Upper lobe of right lung (tissue), 1 donor: Measurements from ENCODE around the gene MYH10. TPM values are rescaled to one million over a fixed set of nuclear protein-coding genes. Genes with fewer than 3 reads are reported as not detected.

Experiments used
- ATAC-seq: fragments of 200-7000 bp; cut with Tn5 transposase; one replicate; pipeline ENCODE4 v1.9.1; 2020; ENCODE audit warnings: mild to moderate bottlenecking, moderate library complexity
- DNase-seq: peaks from one replicate; pipeline ENCODE4 v3.0.0-alpha.2; 2020
- H3K27ac ChIP-seq: fragments of 200-600 bp; one replicate; pipeline ENCODE4 v1.8.0; 2022
- H3K27me3 ChIP-seq: fragments of 200-600 bp; one replicate; pipeline ENCODE4 v1.8.0; 2022; ENCODE audit warnings: mild to moderate bottlenecking
- H3K36me3 ChIP-seq: fragments of 200-600 bp; one replicate; pipeline ENCODE4 v1.8.0; 2022
- H3K4me1 ChIP-seq: fragments of 200-600 bp; one replicate; pipeline ENCODE4 v1.8.0; 2022
- H3K4me3 ChIP-seq: fragments of 200-600 bp; one replicate; pipeline ENCODE4 v1.8.0; 2022; ENCODE audit warnings: mild to moderate bottlenecking
- H3K9me3 ChIP-seq: fragments of 200-600 bp; one replicate; pipeline ENCODE4 v1.8.0; 2022
- intact Hi-C: fragments of 100-400 bp; cut with DNase I; formaldehyde crosslinking; loops from one replicate; pipeline ENCODE4 v1.11.0; 2022
- total RNA-seq: library from RNA; stranded (reverse); fragmentation: NEBNext Ultra II Directional; extraction: Animal tissue kit (Norgen Biotek cat#: 25700); gene quantifications from one replicate; pipeline ENCODE4 v1.2.1, GENCODE V29; 2021
- TF ChIP-seq, protein P1 (sequence below): fragments of 200-600 bp; IDR thresholded peaks from one replicate; pipeline ENCODE4 v1.8.0; 2022; ENCODE audit warnings: antibody characterized with exemption
- donor health status: DM: no; HTN: yes; CAD: no; lungs with severe emphysema.

MYH10 gene
- total RNA-seq, 1 donor from 2014 or later, result 205 TPM

DNA sequence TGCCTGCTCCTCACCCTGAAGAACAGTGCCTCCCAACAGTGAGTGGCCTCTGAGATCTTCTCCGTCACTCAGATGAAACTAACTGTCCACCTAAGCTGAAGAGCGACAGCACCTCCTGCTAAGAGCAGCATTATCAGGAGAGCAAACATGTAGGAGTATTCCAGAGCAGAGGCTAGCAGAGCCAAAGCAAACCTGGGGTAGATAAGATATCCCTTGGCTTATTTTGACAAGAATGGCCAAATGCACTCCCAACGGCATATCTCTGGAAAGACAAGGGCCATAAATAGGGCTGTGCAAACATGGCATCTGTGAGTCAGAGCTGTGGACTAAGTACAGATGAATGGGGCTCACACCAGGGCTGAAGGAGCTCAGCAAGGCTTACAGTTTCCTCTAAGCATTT lies 98.5 kb downstream of the MYH10 start:
- Histone ChIP-seq H3K4me3 (no peak overlapping the region), H3K9me3 (no peaks in the 10 kb centered on the region), H3K36me3 (peaks cover 32% of the 10 kb centered on the region), H3K27me3 (no peaks in the 10 kb centered on the region), H3K27ac (no peak overlapping the region), H3K4me1 (no peaks in the 10 kb centered on the region)
- TF ChIP-seq, protein P1, sequence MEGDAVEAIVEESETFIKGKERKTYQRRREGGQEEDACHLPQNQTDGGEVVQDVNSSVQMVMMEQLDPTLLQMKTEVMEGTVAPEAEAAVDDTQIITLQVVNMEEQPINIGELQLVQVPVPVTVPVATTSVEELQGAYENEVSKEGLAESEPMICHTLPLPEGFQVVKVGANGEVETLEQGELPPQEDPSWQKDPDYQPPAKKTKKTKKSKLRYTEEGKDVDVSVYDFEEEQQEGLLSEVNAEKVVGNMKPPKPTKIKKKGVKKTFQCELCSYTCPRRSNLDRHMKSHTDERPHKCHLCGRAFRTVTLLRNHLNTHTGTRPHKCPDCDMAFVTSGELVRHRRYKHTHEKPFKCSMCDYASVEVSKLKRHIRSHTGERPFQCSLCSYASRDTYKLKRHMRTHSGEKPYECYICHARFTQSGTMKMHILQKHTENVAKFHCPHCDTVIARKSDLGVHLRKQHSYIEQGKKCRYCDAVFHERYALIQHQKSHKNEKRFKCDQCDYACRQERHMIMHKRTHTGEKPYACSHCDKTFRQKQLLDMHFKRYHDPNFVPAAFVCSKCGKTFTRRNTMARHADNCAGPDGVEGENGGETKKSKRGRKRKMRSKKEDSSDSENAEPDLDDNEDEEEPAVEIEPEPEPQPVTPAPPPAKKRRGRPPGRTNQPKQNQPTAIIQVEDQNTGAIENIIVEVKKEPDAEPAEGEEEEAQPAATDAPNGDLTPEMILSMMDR, result no peak
- intact Hi-C loops, result no loop called here
- DNase-seq (no peak), ATAC-seq (peak; percentile 77)

GRCh38 chr17:8522577-8522976 lies 107.9 kb downstream of the MYH10 start:
- Histone ChIP-seq H3K4me3 (no peak overlapping the region), H3K27me3 (no peaks in the 10 kb centered on the region), H3K36me3 (peaks cover 25% of the 10 kb centered on the region), H3K4me1 (no peaks in the 10 kb centered on the region), H3K9me3 (no peaks in the 10 kb centered on the region), H3K27ac (no peak overlapping the region)
- no peak for DNase-seq
- ATAC-seq, result no peak
- intact Hi-C loops, result no loop called here
- TF ChIP-seq, protein P1, result no peak

GRCh38 chr17:8520981-8521380 lies 109.5 kb downstream of the MYH10 start:
- intact Hi-C loops, result no loop called here
- H3K4me3 ChIP-seq, result no peak overlapping the region
- DNase-seq, result no peak
- H3K9me3 ChIP-seq, result no peaks in the 10 kb centered on the region
- no peak overlapping the region for H3K27ac ChIP-seq
- no peak for ATAC-seq
- no peaks in the 10 kb centered on the region for H3K27me3 ChIP-seq
- peaks cover 33% of the 10 kb centered on the region for H3K36me3 ChIP-seq
- TF ChIP-seq, protein P1, result no peak
- no peaks in the 10 kb centered on the region for H3K4me1 ChIP-seq

DNA sequence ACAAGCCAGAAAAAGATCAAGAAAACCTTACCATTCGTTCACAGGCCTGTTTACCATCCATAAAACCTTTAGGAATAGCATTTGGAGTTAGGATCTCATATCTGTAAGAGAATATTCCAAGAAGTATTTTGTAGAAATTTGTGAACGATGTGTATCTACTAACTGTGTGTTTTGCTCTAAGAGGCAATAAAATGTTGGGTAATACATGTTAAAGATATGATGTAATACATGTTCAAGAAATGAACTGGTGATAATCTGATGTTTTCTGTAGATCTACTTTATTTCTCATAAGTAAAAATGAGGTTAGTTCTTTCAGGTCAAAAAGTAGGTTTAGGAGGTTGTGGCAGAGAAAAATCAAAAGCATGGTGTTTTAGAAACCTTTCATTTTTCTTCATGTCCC lies 111.7 kb downstream of the MYH10 start:
- H3K27ac ChIP-seq, result no peak overlapping the region
- DNase-seq (no peak), ATAC-seq (no peak)
- TF ChIP-seq, protein P1, result no peak
- no peaks in the 10 kb centered on the region for H3K4me1 ChIP-seq
- H3K9me3 ChIP-seq, result no peaks in the 10 kb centered on the region
- peaks cover 44% of the 10 kb centered on the region for H3K36me3 ChIP-seq
- H3K27me3 ChIP-seq, result no peaks in the 10 kb centered on the region
- H3K4me3 ChIP-seq, result no peak overlapping the region
- intact Hi-C loops, result no loop called here

- no peak overlapping the region for H3K4me3 ChIP-seq
- H3K36me3 ChIP-seq, result peaks cover 50% of the 10 kb centered on the region
- ATAC-seq (no peak), DNase-seq (no peak)
- no peaks in the 10 kb centered on the region for H3K27me3 ChIP-seq
- TF ChIP-seq, protein P1, result no peak
- no peaks in the 10 kb centered on the region for H3K4me1 ChIP-seq
- no peak overlapping the region for H3K27ac ChIP-seq
- no peaks in the 10 kb centered on the region for H3K9me3 ChIP-seq
- intact Hi-C loops, result no loop called here
Measured at GRCh38 chr17:8518326-8518725, 112.2 kb downstream of the MYH10 start.

- Histone ChIP-seq H3K27me3 (no peaks in the 10 kb centered on the region), H3K9me3 (no peaks in the 10 kb centered on the region), H3K36me3 (peaks cover 72% of the 10 kb centered on the region), H3K4me3 (no peak overlapping the region), H3K27ac (no peak overlapping the region), H3K4me1 (no peaks in the 10 kb centered on the region)
- intact Hi-C loops, result no loop called here
- no peak for DNase-seq
- ATAC-seq, result no peak
- TF ChIP-seq, protein P1, result no peak
Measured at GRCh38 chr17:8514801-8515200, 115.7 kb downstream of the MYH10 start.
